Skeletal muscle cell (primary cell): ENCODE measurements around the gene LCK.
A peak's percentile ranks its signal among the peaks of the same experiment; 100 is the strongest.
"Not testable (repeated sequence)": the region's sequence is repeated elsewhere in the genome, so short reads cannot be mapped to it uniquely, and the experiment has no call there.

Source experiments
- DNase-seq: peaks from one replicate; pipeline ENCODE4 v3.0.0-alpha.2; 2010; ENCODE audit warnings: low read depth
- H3K4me3 ChIP-seq: 2 replicates; pipeline ENCODE4 v1.5.1; 2011; ENCODE audit warnings: low read depth, mild to moderate bottlenecking, control low read depth, low read length, moderate library complexity

Gene LCK

GRCh38 chr1:32234792-32235191 lies 16.3 kb upstream of the LCK start:
- no peak overlapping the region for H3K4me3 ChIP-seq
- DNase-seq: no peak

GRCh38 chr1:32239337-32239736 lies 11.7 kb upstream of the LCK start:
- no peak for DNase-seq
- no peak overlapping the region for H3K4me3 ChIP-seq

GRCh38 chr1:32239790-32240139 lies 11.3 kb upstream of the LCK start:
- H3K4me3 ChIP-seq: no peak overlapping the region
- no peak for DNase-seq

- no peak for DNase-seq
- H3K4me3 ChIP-seq: peak overlapping the region; percentile 55
Measured at GRCh38 chr1:32240140-32240951, 10.7 kb upstream of the LCK start.

- DNase-seq: no peak
- H3K4me3 ChIP-seq: peak overlapping the region; percentile 55
Measured at GRCh38 chr1:32241001-32241763, 9.9 kb upstream of the LCK start.

GRCh38 chr1:32242341-32242851 lies 8.7 kb upstream of the LCK start:
- DNase-seq: no peak
- H3K4me3 ChIP-seq: no peak overlapping the region

- H3K4me3 ChIP-seq: no peak within 1 kb of the TSS
- peak; percentile 28 for DNase-seq
Measured at GRCh38 chr1:32246888-32247273, 4.2 kb upstream of the LCK start, which contains the start of gene FAM167B. Gene FAM167B, plus strand, starts transcription at chr1:32247222. Its CDS starts 200 bp downstream, at chr1:32247422.

- H3K4me3 ChIP-seq: no peak overlapping the region
- DNase-seq: no peak
Measured at GRCh38 chr1:32247452-32247851, 3.6 kb upstream of the LCK start.

- H3K4me3 ChIP-seq: no peak overlapping the region
- DNase-seq: no peak
Measured at GRCh38 chr1:32247983-32248889, 2.8 kb upstream of the LCK start.

- no peak overlapping the region for H3K4me3 ChIP-seq
- no peak for DNase-seq
Measured at GRCh38 chr1:32249831-32250525, 1.1 kb upstream of the LCK start.

- no peak overlapping the region for H3K4me3 ChIP-seq
- DNase-seq: no peak
Measured at GRCh38 chr1:32255072-32256071, 4.3 kb downstream of the LCK start.

- no peak for DNase-seq
- H3K4me3 ChIP-seq: no peak overlapping the region
Measured at GRCh38 chr1:32256473-32257226, 5.6 kb downstream of the LCK start.

- DNase-seq: no peak
- H3K4me3 ChIP-seq: no peak overlapping the region
Measured at GRCh38 chr1:32257227-32257508, 6.1 kb downstream of the LCK start.

GRCh38 chr1:32263236-32263593 lies 12.2 kb downstream of the LCK start:
- not testable (repeated sequence) for DNase-seq, H3K4me3 ChIP-seq

- DNase-seq: no peak
- H3K4me3 ChIP-seq: no peak overlapping the region
Measured at GRCh38 chr1:32263744-32264143, 12.7 kb downstream of the LCK start.

- H3K4me3 ChIP-seq: no peak overlapping the region
- DNase-seq: no peak
Measured at GRCh38 chr1:32265846-32266245, 14.8 kb downstream of the LCK start.

GRCh38 chr1:32266921-32267591 lies 16.0 kb downstream of the LCK start:
- DNase-seq: no peak
- H3K4me3 ChIP-seq: no peak overlapping the region
